ENCODE results near the gene SUGT1.
"Not testable (repeated sequence)": the region's sequence is repeated elsewhere in the genome, so short reads cannot be mapped to it uniquely, and the experiment has no call there.

The SUGT1 gene

DNA sequence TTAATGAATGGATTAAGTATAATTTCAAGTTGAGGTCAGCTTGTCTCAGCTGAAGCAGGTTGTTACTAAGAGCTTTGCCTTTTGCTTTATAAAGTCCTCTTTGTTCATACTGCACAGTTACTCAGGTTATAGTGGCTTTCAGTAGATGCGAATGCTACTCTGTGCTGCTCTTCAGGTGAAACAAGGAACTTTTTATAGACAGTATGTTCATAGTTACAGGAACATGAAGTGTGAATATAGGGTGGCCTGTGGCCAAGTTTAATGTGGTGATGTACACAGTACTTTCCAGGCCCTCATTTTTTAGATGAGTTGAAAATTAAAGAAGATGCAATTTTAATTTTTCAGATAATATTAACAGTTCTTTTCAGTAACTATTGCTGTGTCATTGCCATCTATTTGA lies 20.8 kb downstream of the SUGT1 start:
- no peak overlapping the region for H3K4me3 ChIP-seq (ENCODE audit: low read length)
- TF ChIP-seq, protein P1, sequence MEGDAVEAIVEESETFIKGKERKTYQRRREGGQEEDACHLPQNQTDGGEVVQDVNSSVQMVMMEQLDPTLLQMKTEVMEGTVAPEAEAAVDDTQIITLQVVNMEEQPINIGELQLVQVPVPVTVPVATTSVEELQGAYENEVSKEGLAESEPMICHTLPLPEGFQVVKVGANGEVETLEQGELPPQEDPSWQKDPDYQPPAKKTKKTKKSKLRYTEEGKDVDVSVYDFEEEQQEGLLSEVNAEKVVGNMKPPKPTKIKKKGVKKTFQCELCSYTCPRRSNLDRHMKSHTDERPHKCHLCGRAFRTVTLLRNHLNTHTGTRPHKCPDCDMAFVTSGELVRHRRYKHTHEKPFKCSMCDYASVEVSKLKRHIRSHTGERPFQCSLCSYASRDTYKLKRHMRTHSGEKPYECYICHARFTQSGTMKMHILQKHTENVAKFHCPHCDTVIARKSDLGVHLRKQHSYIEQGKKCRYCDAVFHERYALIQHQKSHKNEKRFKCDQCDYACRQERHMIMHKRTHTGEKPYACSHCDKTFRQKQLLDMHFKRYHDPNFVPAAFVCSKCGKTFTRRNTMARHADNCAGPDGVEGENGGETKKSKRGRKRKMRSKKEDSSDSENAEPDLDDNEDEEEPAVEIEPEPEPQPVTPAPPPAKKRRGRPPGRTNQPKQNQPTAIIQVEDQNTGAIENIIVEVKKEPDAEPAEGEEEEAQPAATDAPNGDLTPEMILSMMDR (IDR thresholded peaks at IDR 0.05; ENCODE audit: insufficient read depth, low read depth, low read length, missing control alignments) = no peak
- DNase-seq (ENCODE audit: low read depth) = no peak

DNA sequence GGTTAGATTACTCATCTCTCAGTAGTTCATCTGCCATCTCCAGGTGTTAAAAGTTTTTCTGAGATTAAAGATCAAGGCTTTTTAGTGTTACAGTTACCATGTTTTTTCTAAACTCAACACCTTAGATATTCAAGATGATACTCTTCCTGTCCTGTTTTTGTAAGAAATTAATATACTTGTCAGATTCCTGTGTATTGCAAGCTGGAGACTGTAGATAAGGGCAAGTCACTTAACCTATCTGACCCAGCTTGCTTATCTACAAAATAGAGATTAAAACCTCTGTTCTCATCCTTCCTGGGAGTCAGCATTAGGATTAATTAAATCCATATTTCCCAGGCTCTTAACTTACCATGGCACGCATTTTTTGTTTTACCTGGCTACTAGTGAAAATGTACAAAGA lies 25.2 kb downstream of the SUGT1 start:
- no peak overlapping the region for H3K4me3 ChIP-seq (ENCODE audit: low read length)
- TF ChIP-seq, protein P1 (IDR thresholded peaks at IDR 0.05; ENCODE audit: insufficient read depth, low read depth, low read length, missing control alignments) = no peak
- no peak for DNase-seq (ENCODE audit: low read depth)

DNA sequence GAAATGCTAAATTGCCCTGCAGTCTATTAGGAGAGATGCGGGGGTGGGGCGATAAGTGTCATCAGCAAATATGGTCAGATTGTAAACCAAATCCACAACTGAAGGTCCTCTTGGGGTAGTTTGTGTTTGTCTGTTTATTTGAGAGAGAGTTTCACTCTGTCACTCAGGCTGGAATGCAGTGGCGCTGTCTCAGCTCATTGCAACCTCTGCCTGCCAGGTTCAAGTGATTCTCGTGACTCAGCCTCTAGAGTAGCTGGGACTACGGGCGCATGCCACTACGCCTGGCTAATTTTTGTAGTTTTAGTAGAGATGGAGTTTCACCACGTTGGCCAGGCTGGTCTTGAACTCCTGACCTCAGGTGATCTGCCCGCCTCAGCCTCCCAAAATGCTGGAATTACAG lies 33.2 kb downstream of the SUGT1 start:
- not testable (repeated sequence) for H3K4me3 ChIP-seq (ENCODE audit: low read length); DNase-seq (ENCODE audit: low read depth)

DNA sequence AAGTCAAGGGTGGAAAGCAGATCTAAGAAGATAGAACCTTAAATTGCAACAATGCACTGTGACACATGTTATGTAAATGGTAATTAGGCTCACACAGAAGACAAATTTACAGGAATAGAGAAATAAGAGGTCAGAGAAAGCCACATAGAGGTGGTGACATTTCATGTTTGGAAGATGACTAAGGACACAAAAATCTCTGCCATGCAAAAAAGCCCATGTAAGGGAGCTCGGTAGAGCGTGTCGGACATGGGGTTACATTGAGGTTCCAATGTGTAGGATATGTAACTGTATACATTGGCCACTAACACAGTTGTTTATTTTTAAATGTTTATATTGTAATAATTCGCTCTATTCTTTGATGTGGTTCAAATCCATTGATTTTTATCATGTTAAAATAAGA lies 33.7 kb downstream of the SUGT1 start:
- H3K4me3 ChIP-seq (ENCODE audit: low read length) = no peak overlapping the region
- no peak for DNase-seq (ENCODE audit: low read depth)
- TF ChIP-seq, protein P1 (IDR thresholded peaks at IDR 0.05; ENCODE audit: insufficient read depth, low read depth, low read length, missing control alignments) = no peak

DNA sequence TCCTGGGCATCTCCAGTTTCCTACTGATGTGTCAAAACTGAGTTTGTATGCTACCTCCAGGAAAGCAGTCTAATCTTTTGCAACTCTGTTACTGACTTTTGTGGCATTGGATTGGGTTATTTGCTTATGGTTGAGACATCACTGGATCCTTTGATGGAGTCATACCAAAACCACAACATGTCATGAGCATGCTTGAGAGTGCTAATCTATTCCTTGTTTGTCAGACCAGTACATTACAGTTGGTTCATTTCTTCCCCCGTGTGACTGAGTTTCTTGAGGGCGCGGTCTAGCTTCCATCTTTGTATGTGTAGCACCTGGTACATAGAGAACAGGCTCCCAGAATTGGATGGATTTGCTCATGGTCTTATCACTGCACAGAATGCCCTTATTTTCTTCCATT lies 43.2 kb downstream of the SUGT1 start:
- TF ChIP-seq, protein P1 (IDR thresholded peaks at IDR 0.05; ENCODE audit: insufficient read depth, low read depth, low read length, missing control alignments) = no peak
- no peak overlapping the region for H3K4me3 ChIP-seq (ENCODE audit: low read length)
- peak; percentile 79 for DNase-seq (ENCODE audit: low read depth)

DNA sequence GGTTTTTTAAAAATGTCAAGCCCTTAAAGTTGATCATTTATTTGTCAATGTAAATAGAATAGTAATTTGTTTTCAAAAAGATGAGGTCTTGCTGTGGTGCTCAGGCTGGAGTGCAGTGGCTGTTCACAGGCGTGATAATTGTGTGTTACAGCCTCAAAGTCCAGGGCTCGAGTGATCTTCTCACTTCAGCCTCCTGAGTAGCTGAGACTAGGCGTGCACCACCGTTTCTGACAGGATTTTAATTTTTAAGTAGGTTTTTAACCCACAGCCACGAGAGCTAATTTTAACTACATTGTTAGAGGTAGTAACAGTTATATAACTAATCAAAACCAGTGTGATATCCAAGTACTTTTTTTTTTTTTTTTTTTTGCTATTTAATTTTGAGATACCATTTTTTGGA lies 43.9 kb downstream of the SUGT1 start:
- H3K4me3 ChIP-seq (ENCODE audit: low read length) = no peak overlapping the region
- no peak for DNase-seq (ENCODE audit: low read depth)
- TF ChIP-seq, protein P1 (IDR thresholded peaks at IDR 0.05; ENCODE audit: insufficient read depth, low read depth, low read length, missing control alignments) = no peak

DNA sequence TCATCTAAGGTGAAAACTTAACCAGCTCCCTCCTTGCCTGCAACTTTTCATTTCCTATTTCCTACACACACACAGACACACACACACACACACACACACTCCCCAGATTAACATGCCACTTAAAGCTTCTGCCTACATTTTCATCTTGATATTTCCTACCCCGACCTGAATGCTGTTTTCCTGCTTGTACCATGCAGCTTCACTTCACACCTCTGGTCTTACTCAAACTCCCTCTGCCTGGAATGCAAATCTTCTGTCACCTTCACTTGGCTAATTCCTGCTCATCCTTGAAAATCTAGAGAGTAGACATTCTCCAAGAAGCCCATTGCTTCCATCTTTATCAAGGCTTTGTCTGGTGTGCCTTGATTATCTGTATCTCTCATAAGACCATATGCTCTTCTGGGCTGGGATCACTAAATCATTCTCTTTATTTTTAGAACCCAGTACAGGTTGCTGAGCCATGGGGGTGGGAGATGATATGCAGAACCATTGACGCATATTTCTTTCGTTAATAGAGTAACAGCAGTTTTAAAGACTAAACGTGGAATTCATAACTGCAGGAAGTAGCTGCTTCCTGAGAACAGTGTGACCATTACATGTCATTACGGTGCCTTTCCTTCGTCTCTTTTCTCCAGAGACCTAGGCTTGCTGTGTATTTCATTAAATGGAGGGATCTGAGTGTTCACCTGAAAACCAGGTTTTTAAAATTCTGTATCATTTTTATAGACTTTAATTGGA lies 49.3 kb downstream of the SUGT1 start:
- TF ChIP-seq, protein P1 (IDR thresholded peaks at IDR 0.05; ENCODE audit: insufficient read depth, low read depth, low read length, missing control alignments) = no peak
- no peak for DNase-seq (ENCODE audit: low read depth)
- no peak overlapping the region for H3K4me3 ChIP-seq (ENCODE audit: low read length)
